Keratinocyte (primary cell): Measurements from ENCODE around the gene TAB3.

Source experiments
- CTCF ChIP-seq, 3 experiments: IDR thresholded peaks in 1 of 3; conservative IDR thresholded peaks in 1 of 3; optimal IDR thresholded peaks in 1 of 3; 2 replicates in 2 of 3; 3 replicates in 1 of 3; pipeline versions ENCODE3 to v1.5.1; 2011; ENCODE audit warnings: low read length in 3 of 3, mild to moderate bottlenecking in 3 of 3, moderate library complexity in 2 of 3, control low read depth in 1 of 3, inconsistent platforms in 1 of 3; ENCODE audit not compliant: insufficient read depth in 2 of 3; ENCODE audit errors: extremely low read depth in 1 of 3
- EZH2 ChIP-seq: IDR thresholded peaks from one replicate; pipeline ENCODE4 v1.6.1; 2012; ENCODE audit warnings: inconsistent platforms, mild to moderate bottlenecking, low read length, moderate library complexity

- no peak for TF ChIP-seq CTCF (optimal IDR thresholded peaks at IDR 0.05 in 1 of 3, IDR thresholded peaks at IDR 0.05 in 1 of 3, conservative IDR thresholded peaks at IDR 0.05 in 1 of 3; ENCODE audit: extremely low read depth in 1 of 3, insufficient read depth in 2 of 3, low read length in 3 of 3)
- no peak for TF ChIP-seq EZH2
Measured at GRCh38 chrX:30910124-30910860, 21.2 kb upstream of the TAB3 start.
